PC-3 (cell line): ENCODE data around the gene CLASP1. TPM values are rescaled to one million over a fixed set of nuclear protein-coding genes. Genes with fewer than 3 reads are reported as not detected.

Experiments used
- ATAC-seq: fragments of 200-7000 bp; cut with Tn5 transposase; 2 replicates; pipeline ENCODE4 v1.9.1; 2020; ENCODE audit warnings: mild to moderate bottlenecking, moderate library complexity
- BruUV-seq: library from RNA; stranded (reverse); fragments of 400-500 nt; replicated peaks from 2 replicates; lab custom pipeline; 2021; lab: Mats Ljungman, UMichigan
- CTCF ChIA-PET: fragments of 300-600 bp; sonication (Branson Sonifier 250); formaldehyde crosslinking; loops from one replicate; lab custom pipeline; 2022; ENCODE audit warnings: antibody characterized with exemption; lab: Charles Lee
- POLR2A ChIA-PET: fragments of 300-600 bp; sonication (Branson Sonifier 250); formaldehyde crosslinking; loops from one replicate; lab custom pipeline; 2022; ENCODE audit warnings: antibody characterized with exemption; ENCODE audit not compliant: unreplicated experiment; lab: Charles Lee
- DNase-seq: peaks from one replicate; pipeline ENCODE4 v3.0.0-alpha.2; 2015
- H2AFZ ChIP-seq: fragments of 300-600 bp; sonication (generic); 2 replicates; pipeline ENCODE4 v1.6.0; 2016; ENCODE audit warnings: antibody characterized with exemption, low read length
- H3F3A ChIP-seq: fragments of 300-600 bp; sonication (generic); one replicate; pipeline ENCODE4 v1.6.0; 2017; ENCODE audit warnings: antibody characterized with exemption, low read length, control low read depth, mild to moderate bottlenecking; ENCODE audit not compliant: unreplicated experiment
- H3K27ac ChIP-seq: fragments of 300-600 bp; sonication (generic); 2 replicates; pipeline ENCODE4 v1.5.1; 2016; ENCODE audit warnings: mild to moderate bottlenecking, low read length
- H3K27me3 ChIP-seq: fragments of 300-600 bp; sonication (generic); 2 replicates; pipeline ENCODE4 v1.6.1; 2016; ENCODE audit warnings: low read length, mixed read lengths
- H3K36me3 ChIP-seq: fragments of 300-600 bp; sonication (generic); 2 replicates; pipeline ENCODE4 v1.6.1; 2016; ENCODE audit warnings: low read depth, mixed run types, low read length, mixed read lengths
- H3K4me1 ChIP-seq: fragments of 300-600 bp; sonication (generic); 2 replicates; pipeline ENCODE4 v1.5.1; 2016; ENCODE audit warnings: low read length; ENCODE audit not compliant: insufficient read depth
- H3K4me2 ChIP-seq: fragments of 300-600 bp; sonication (generic); 2 replicates; pipeline ENCODE4 v1.6.0; 2016; ENCODE audit warnings: low read length
- H3K4me3 ChIP-seq: fragments of 300-600 bp; sonication (generic); 2 replicates; pipeline ENCODE4 v1.5.1; 2016; ENCODE audit warnings: mild to moderate bottlenecking, low read length, mixed read lengths
- H3K79me2 ChIP-seq: fragments of 300-600 bp; sonication (generic); 2 replicates; pipeline ENCODE4 v1.6.1; 2017; ENCODE audit warnings: low read length, mixed read lengths
- H3K9ac ChIP-seq: fragments of 300-600 bp; sonication (generic); 2 replicates; pipeline ENCODE4 v1.6.0; 2016; ENCODE audit warnings: mild to moderate bottlenecking, low read length
- H3K9me2 ChIP-seq: fragments of 300-600 bp; sonication (generic); replicated peaks from 2 replicates; pipeline ENCODE4 v1.6.1; 2016; ENCODE audit warnings: mixed run types, low read length, mixed read lengths
- H3K9me3 ChIP-seq: fragments of 300-600 bp; sonication (generic); 2 replicates; pipeline ENCODE4 v1.6.1; 2016; ENCODE audit warnings: low read length, mixed read lengths
- H4K20me1 ChIP-seq: fragments of 300-600 bp; sonication (generic); 2 replicates; pipeline ENCODE4 v1.6.1; 2016; ENCODE audit warnings: low read length, mixed read lengths
- CTCF ChIP-seq: fragments of 300-600 bp; sonication (generic); conservative IDR thresholded peaks from 2 replicates; pipeline ENCODE4 v1.5.1; 2017; ENCODE audit warnings: antibody characterized with exemption, low read depth, mild to moderate bottlenecking, low read length
- EZH2 ChIP-seq: fragments of 300-600 bp; sonication (generic); IDR thresholded peaks from one replicate; pipeline ENCODE4 v1.6.1; 2017; ENCODE audit warnings: antibody characterized with exemption, mild to moderate bottlenecking, low read length; ENCODE audit not compliant: unreplicated experiment
- EZH2phosphoT487 ChIP-seq: fragments of 300-600 bp; sonication (generic); IDR thresholded peaks from 2 replicates; pipeline ENCODE4 v1.6.1; 2018; ENCODE audit warnings: mild to moderate bottlenecking, antibody characterized with exemption, low read length, borderline replicate concordance
- intact Hi-C: fragments of 100-400 bp; cut with micrococcal nuclease; formaldehyde crosslinking; loops from 2 replicates; pipeline ENCODE4 v1.9.0; 2023
- total RNA-seq: library from RNA; depleted of rRNA; stranded (reverse); fragments of >200 nt; gene quantifications from 2 replicates; pipeline ENCODE4 v1.2.3, GENCODE V29; 2014

Gene CLASP1
- total RNA-seq, 1 experiment from 2014 or later = 24.3 TPM

GRCh38 chr2:121483846-121484245 is 165.4 kb downstream of the CLASP1 start:
- peaks cover 3% of the 10 kb centered on the region; the same call in 1 of the 2 replicates for H3K79me2 ChIP-seq
- H3K9me2 ChIP-seq = no peaks in the 10 kb centered on the region
- no peak overlapping the region for H3K27ac ChIP-seq
- H3K9ac ChIP-seq = no peak overlapping the region
- H2AFZ ChIP-seq = no peak overlapping the region
- no peak overlapping the region for H3K4me2 ChIP-seq
- BruUV-seq = no TSS peak
- ChIA-PET POLR2A (no interaction called here), CTCF (no interaction called here)
- H3K36me3 ChIP-seq = no peaks in the 10 kb centered on the region; the same call in 1 of the 2 replicates
- H3K4me1 ChIP-seq = peaks cover 19% of the 10 kb centered on the region
- no peaks in the 10 kb centered on the region for H3K27me3 ChIP-seq
- no peak for DNase-seq
- no peak for ATAC-seq
- intact Hi-C loops = no loop called here
- no peaks in the 10 kb centered on the region for H3K9me3 ChIP-seq
- no peak overlapping the region for H3K4me3 ChIP-seq
- TF ChIP-seq CTCF = no peak
- no peaks in the 10 kb centered on the region for H4K20me1 ChIP-seq
- no peaks in the 10 kb centered on the region for H3F3A ChIP-seq

DNA sequence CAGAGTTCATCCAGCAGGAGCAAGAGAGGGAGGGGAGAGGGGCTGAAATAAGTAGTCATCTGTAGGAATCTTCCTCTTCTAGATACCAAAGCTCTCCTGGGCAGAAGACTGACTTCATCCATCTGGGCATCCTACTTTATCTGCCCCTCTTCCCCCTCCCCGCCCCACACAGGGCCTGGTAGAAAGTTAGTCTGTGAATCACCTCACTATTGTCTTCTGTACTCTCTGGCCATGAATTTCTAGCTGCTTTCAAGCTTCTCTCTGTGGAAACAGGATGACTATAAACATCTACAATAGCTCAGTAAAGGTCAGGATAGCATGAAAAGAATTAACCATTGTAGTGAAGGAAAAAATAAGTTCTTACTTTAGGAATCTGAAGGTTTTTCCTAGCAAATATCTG is 166.2 kb downstream of the CLASP1 start:
- ATAC-seq = no peak

GRCh38 chr2:121480826-121481225 is 168.4 kb downstream of the CLASP1 start:
- intact Hi-C loops = no loop called here
- H4K20me1 ChIP-seq = no peaks in the 10 kb centered on the region
- H3K9ac ChIP-seq = no peak overlapping the region
- no peak for DNase-seq
- no peak overlapping the region for H3K27ac ChIP-seq
- no peaks in the 10 kb centered on the region for H3K9me3 ChIP-seq
- no peak overlapping the region for H3K4me3 ChIP-seq
- no peaks in the 10 kb centered on the region for H3F3A ChIP-seq
- ChIA-PET POLR2A (no interaction called here), CTCF (no interaction called here)
- no peak overlapping the region for H2AFZ ChIP-seq
- no TSS peak for BruUV-seq
- H3K79me2 ChIP-seq = peaks cover 2% of the 10 kb centered on the region; the same call in 1 of the 2 replicates
- H3K27me3 ChIP-seq = no peaks in the 10 kb centered on the region
- H3K4me2 ChIP-seq = no peak overlapping the region
- H3K4me1 ChIP-seq = peaks cover 19% of the 10 kb centered on the region
- TF ChIP-seq EZH2 (no peak), CTCF (no peak), EZH2phosphoT487 (no peak)
- H3K9me2 ChIP-seq = no peaks in the 10 kb centered on the region
- no peaks in the 10 kb centered on the region; the same call in 1 of the 2 replicates for H3K36me3 ChIP-seq
- no peak for ATAC-seq

More for the DNA sequence above, 166.2 kb downstream of the CLASP1 start:
- H3K9ac ChIP-seq = no peak overlapping the region
- no peak for DNase-seq
- H3K9me3 ChIP-seq = no peaks in the 10 kb centered on the region
- no peaks in the 10 kb centered on the region for H4K20me1 ChIP-seq
- no peaks in the 10 kb centered on the region for H3F3A ChIP-seq
- peaks cover 3% of the 10 kb centered on the region; the same call in 1 of the 2 replicates for H3K79me2 ChIP-seq
- POLR2A ChIA-PET = no interaction called here
- TF ChIP-seq CTCF (no peak), EZH2phosphoT487 (no peak), EZH2 (no peak)
- H3K9me2 ChIP-seq = no peaks in the 10 kb centered on the region
- H2AFZ ChIP-seq = no peak overlapping the region
- H3K4me3 ChIP-seq = no peak overlapping the region
- no peak overlapping the region for H3K27ac ChIP-seq
- H3K27me3 ChIP-seq = no peaks in the 10 kb centered on the region
- intact Hi-C loops = no loop called here
- no peak overlapping the region for H3K4me2 ChIP-seq
- peaks cover 19% of the 10 kb centered on the region for H3K4me1 ChIP-seq
- H3K36me3 ChIP-seq = no peaks in the 10 kb centered on the region; the same call in 1 of the 2 replicates
- no TSS peak for BruUV-seq
- CTCF ChIA-PET = no interaction called here
